Mesenchymal stem cell (in vitro differentiated cells and primary cell): ENCODE data around the gene ZNF296.

Experiments
- DNase-seq: peaks from one replicate; pipeline ENCODE4 v3.0.0-alpha.2; 2013
- H2AFZ ChIP-seq: one replicate; pipeline ENCODE4 v1.6.1; 2013; ENCODE audit warnings: low read depth, mild to moderate bottlenecking, control low read depth, inconsistent platforms, low read length, moderate library complexity
- H2AK5ac ChIP-seq: 2 replicates; pipeline ENCODE4 v1.6.1; 2013; ENCODE audit warnings: low read length, moderate library complexity, mild to moderate bottlenecking, inconsistent platforms; ENCODE audit not compliant: severe bottlenecking
- H2BK120ac ChIP-seq: one replicate; pipeline ENCODE4 v1.6.1; 2013; ENCODE audit warnings: low read depth, mild to moderate bottlenecking, inconsistent platforms, low read length, moderate library complexity
- H2BK12ac ChIP-seq, 2 experiments: one replicate each; pipeline ENCODE4 v1.6.1; 2013; ENCODE audit warnings: inconsistent platforms in 2 of 2, low read length in 2 of 2, mild to moderate bottlenecking in 2 of 2, moderate library complexity in 2 of 2, control low read depth in 1 of 2
- H2BK15ac ChIP-seq: one replicate; pipeline ENCODE4 v1.6.1; 2013; ENCODE audit warnings: mild to moderate bottlenecking, low read depth, inconsistent platforms; ENCODE audit not compliant: poor library complexity, severe bottlenecking
- H2BK5ac ChIP-seq: 2 replicates; pipeline ENCODE4 v1.6.1; 2013; ENCODE audit warnings: low read depth, mild to moderate bottlenecking, low read length, control low read depth, inconsistent platforms; ENCODE audit not compliant: poor library complexity, severe bottlenecking
- H3K14ac ChIP-seq, 2 experiments: one replicate each; pipeline ENCODE4 v1.6.1; 2013; ENCODE audit warnings: inconsistent platforms in 2 of 2, low read length in 2 of 2, control low read depth in 1 of 2, mild to moderate bottlenecking in 1 of 2, moderate library complexity in 1 of 2
- H3K18ac ChIP-seq, 2 experiments: one replicate each; pipeline ENCODE4 v1.6.1; 2013; ENCODE audit warnings: inconsistent platforms in 2 of 2, low read length in 2 of 2, control low read depth in 1 of 2, low read depth in 1 of 2, mild to moderate bottlenecking in 1 of 2
- H3K23ac ChIP-seq, 2 experiments: one replicate each; pipeline ENCODE4 v1.6.1; 2013; ENCODE audit warnings: inconsistent platforms in 2 of 2, low read length in 2 of 2, mild to moderate bottlenecking in 2 of 2, moderate library complexity in 2 of 2, control low read depth in 1 of 2
- H3K27ac ChIP-seq: 2 replicates; pipeline ENCODE4 v1.5.1; 2013; ENCODE audit warnings: mild to moderate bottlenecking, moderate library complexity, low read length, control low read depth, inconsistent platforms; ENCODE audit not compliant: poor library complexity, severe bottlenecking
- H3K27me3 ChIP-seq, 2 experiments: 2 replicates each; pipeline versions ENCODE4 v1.6.1 to v1.7.0; 2013; ENCODE audit warnings: low read length in 2 of 2, mild to moderate bottlenecking in 2 of 2, moderate library complexity in 2 of 2, control low read depth in 1 of 2, inconsistent platforms in 1 of 2; ENCODE audit not compliant: control insufficient read depth in 1 of 2, insufficient read depth in 1 of 2
- H3K36me3 ChIP-seq, 2 experiments: 2 replicates each; pipeline versions ENCODE4 v1.6.1 to v1.7.0; 2013; ENCODE audit warnings: low read length in 2 of 2, control low read depth in 1 of 2, inconsistent platforms in 1 of 2, low read depth in 1 of 2, mild to moderate bottlenecking in 1 of 2; ENCODE audit not compliant: insufficient read depth in 2 of 2, control insufficient read depth in 1 of 2
- H3K4ac ChIP-seq, 2 experiments: one replicate each; pipeline ENCODE4 v1.6.1; 2013; ENCODE audit warnings: inconsistent platforms in 2 of 2, low read length in 2 of 2, mild to moderate bottlenecking in 2 of 2, moderate library complexity in 2 of 2, control low read depth in 1 of 2, low read depth in 1 of 2
- H3K4me1 ChIP-seq: 2 replicates; pipeline ENCODE4 v1.6.1; 2013; ENCODE audit warnings: low read depth, low read length, control low read depth; ENCODE audit not compliant: control insufficient read depth, insufficient read depth
- H3K4me2 ChIP-seq: 2 replicates; pipeline ENCODE4 v1.6.1; 2013; ENCODE audit warnings: low read length, mild to moderate bottlenecking, inconsistent platforms; ENCODE audit not compliant: poor library complexity, severe bottlenecking
- H3K4me3 ChIP-seq, 2 experiments: 2 replicates each; pipeline versions ENCODE4 v1.5.1 to v1.7.0; 2013; ENCODE audit warnings: low read length in 2 of 2, mild to moderate bottlenecking in 2 of 2, control low read depth in 1 of 2, low read depth in 1 of 2; ENCODE audit not compliant: insufficient read depth in 1 of 2
- H3K79me1 ChIP-seq: replicated peaks from 2 replicates; pipeline ENCODE4 v1.6.1; 2013; ENCODE audit warnings: mild to moderate bottlenecking, control low read depth, low read length, inconsistent platforms; ENCODE audit not compliant: poor library complexity, severe bottlenecking
- H3K9ac ChIP-seq: 2 replicates; pipeline ENCODE4 v1.7.0; 2013; ENCODE audit warnings: mild to moderate bottlenecking, low read length, moderate library complexity
- H3K9me3 ChIP-seq: 2 replicates; pipeline ENCODE4 v1.7.0; 2013; ENCODE audit warnings: mild to moderate bottlenecking, low read length; ENCODE audit not compliant: control insufficient read depth
- H4K8ac ChIP-seq: one replicate; pipeline ENCODE4 v1.6.1; 2013; ENCODE audit warnings: inconsistent platforms, mild to moderate bottlenecking, low read length, moderate library complexity
- H4K91ac ChIP-seq: one replicate; pipeline ENCODE4 v1.6.1; 2013; ENCODE audit warnings: mild to moderate bottlenecking, low read length, inconsistent platforms
- WGBS: methylation state at CpG from one replicate; pipeline ENCODE4 v1.1.7; 2013; ENCODE audit warnings: mixed read lengths; 5-methylcytosine and 5-hydroxymethylcytosine counted together

ZNF296 gene

DNA sequence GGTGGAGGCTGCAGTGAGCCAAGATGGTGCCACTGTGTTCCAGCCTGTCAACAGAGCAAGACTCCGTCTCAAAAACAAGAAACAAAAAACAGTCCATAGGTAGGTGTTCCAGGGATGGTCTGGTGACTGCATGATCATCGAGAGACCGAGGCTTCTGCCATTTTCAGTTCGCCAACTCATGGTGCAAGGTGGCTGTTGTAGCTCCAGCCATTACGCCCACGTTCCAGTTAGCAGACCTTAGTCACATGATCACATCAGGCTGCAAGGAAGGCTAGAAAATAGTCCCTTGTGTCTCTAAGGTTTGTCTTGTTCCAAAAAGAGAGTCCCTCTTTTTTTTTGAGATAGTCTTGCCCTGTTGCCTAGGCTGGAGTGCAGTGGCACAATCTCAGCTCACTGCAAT, 40.5 kb downstream of the ZNF296 start:
- Histone ChIP-seq H3K4me2 (no peak overlapping the region), H3K9me3 (no peaks in the 10 kb centered on the region), H2BK12ac (no peak overlapping the region), H3K18ac (no peak overlapping the region), H3K27me3 (no peaks in the 10 kb centered on the region), H2BK15ac (no peak overlapping the region), H3K36me3 (peaks cover 45 to 51% of the 10 kb centered on the region in 2 experiments), H3K4me3 (no peak overlapping the region), H3K4me1 (peaks cover 16% of the 10 kb centered on the region), H4K8ac (no peak overlapping the region), H2AK5ac (no peak overlapping the region), H2BK5ac (no peak overlapping the region), H3K27ac (no peak overlapping the region), H2AFZ (no peak overlapping the region), H4K91ac (no peak overlapping the region), H2BK120ac (no peak overlapping the region), H3K14ac (no peak overlapping the region), H3K79me1 (no peaks in the 10 kb centered on the region), H3K9ac (no peak overlapping the region), H3K23ac (no peak overlapping the region), H3K4ac (no peak overlapping the region)
- 94% methylated on average over 6 of the region's 6 CpGs for WGBS
- no peak for DNase-seq

DNA sequence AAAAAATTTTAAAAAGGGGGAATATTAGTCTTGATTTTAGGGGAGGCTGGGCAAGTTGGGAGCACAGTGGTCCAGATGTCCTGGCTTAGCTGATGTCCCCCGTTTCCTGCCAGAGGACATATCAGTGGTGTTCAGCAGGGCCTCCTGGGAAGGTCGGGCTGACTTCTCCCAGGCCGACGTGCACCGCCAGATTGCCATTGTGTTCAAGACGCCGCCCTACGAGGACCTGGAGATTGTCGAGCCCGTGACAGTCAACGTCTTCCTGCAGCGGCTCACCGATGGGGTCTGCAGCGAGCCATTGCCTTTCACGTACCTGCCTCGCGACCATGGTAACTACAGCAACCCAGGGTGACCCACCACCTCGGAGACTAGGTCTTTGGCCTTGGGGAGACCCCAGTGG, 43.9 kb downstream of the ZNF296 start:
- no peak overlapping the region for H3K4me2 ChIP-seq
- no peak overlapping the region for H3K14ac ChIP-seq
- H3K4me3 ChIP-seq: no peak overlapping the region
- no peaks in the 10 kb centered on the region for H3K9me3 ChIP-seq
- H4K91ac ChIP-seq: no peak overlapping the region
- no peak for DNase-seq
- peaks cover 52 to 55% of the 10 kb centered on the region in 2 experiments for H3K36me3 ChIP-seq
- H3K27ac ChIP-seq: no peak overlapping the region
- H2BK120ac ChIP-seq: no peak overlapping the region
- no peak overlapping the region for H2BK15ac ChIP-seq
- no peak overlapping the region for H4K8ac ChIP-seq
- H3K27me3 ChIP-seq: no peaks in the 10 kb centered on the region
- H3K18ac ChIP-seq: no peak overlapping the region
- H2BK5ac ChIP-seq: no peak overlapping the region
- no peak overlapping the region for H2AFZ ChIP-seq
- H2BK12ac ChIP-seq: no peak overlapping the region
- H3K4ac ChIP-seq: no peak overlapping the region
- H3K23ac ChIP-seq: no peak overlapping the region
- no peak overlapping the region for H3K9ac ChIP-seq
- 91% methylated on average over 18 of the region's 18 CpGs for WGBS
- H2AK5ac ChIP-seq: no peak overlapping the region
- peaks cover 2% of the 10 kb centered on the region for H3K4me1 ChIP-seq
- H3K79me1 ChIP-seq: no peaks in the 10 kb centered on the region

DNA sequence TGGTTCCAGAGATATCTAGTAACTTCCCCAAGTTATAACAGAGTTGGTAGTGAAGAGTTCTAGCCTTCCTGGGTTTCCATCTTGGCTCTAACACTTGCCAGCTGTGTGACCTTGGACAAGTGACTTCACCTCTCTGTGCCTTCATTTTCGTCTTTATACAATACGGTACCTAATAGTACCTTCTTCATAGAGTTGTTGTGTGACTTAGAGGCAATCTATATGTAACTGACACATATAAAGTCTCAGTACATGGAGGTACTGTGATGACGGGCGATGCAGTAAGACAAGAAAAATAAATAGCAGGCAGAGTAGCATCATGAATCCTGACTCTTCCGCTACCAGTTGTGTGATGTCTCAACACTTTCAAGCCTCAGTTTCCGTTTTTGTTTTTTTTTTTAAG, 45.5 kb downstream of the ZNF296 start:
- Histone ChIP-seq H2AFZ (no peak overlapping the region), H3K79me1 (no peaks in the 10 kb centered on the region), H3K4me3 (no peak overlapping the region), H2AK5ac (no peak overlapping the region), H3K9ac (no peak overlapping the region), H3K9me3 (no peaks in the 10 kb centered on the region), H3K14ac (no peak overlapping the region), H2BK5ac (no peak overlapping the region), H3K27ac (no peak overlapping the region), H4K8ac (no peak overlapping the region), H2BK120ac (no peak overlapping the region), H3K27me3 (no peaks in the 10 kb centered on the region), H3K23ac (no peak overlapping the region), H3K4ac (no peak overlapping the region), H3K4me2 (no peak overlapping the region), H2BK12ac (no peak overlapping the region), H2BK15ac (no peak overlapping the region), H3K18ac (no peak overlapping the region), H3K36me3 (peaks cover 45 to 55% of the 10 kb centered on the region in 2 experiments), H4K91ac (no peak overlapping the region), H3K4me1 (peaks cover 2% of the 10 kb centered on the region)
- no peak for DNase-seq
- 96% methylated on average over 4 of the region's 6 CpGs for WGBS

DNA sequence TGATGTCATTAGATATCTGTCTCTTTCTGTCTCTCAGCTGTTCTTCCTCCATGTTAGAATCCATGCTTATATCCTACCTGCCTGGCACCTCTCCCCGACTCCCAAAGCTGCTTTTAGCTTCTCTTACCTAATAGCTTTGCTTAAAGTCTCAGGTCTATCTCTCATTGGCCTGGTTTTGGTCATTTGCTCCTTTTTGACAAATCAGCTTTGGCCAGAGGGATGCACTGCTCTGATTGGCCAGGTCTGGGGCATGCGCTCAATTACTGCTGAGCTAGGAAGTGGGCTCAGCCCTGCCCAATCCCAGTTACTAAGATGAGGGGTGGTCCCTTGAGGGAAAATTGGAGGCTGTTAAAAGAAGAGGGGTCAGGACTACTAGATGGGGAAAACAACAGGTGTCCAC, 48.9 kb downstream of the ZNF296 start:
- no peak overlapping the region for H3K27ac ChIP-seq
- WGBS: 97% methylated on average over 2 of the region's 2 CpGs
- no peak overlapping the region for H3K4me3 ChIP-seq
- H3K4me1 ChIP-seq: no peaks in the 10 kb centered on the region
- no peak overlapping the region for H3K18ac ChIP-seq
- no peak overlapping the region for H2BK5ac ChIP-seq
- no peak overlapping the region for H3K9ac ChIP-seq
- H2BK12ac ChIP-seq: no peak overlapping the region
- no peak overlapping the region for H2AFZ ChIP-seq
- no peak for DNase-seq
- peaks cover 32 to 41% of the 10 kb centered on the region in 2 experiments for H3K36me3 ChIP-seq
- H2BK15ac ChIP-seq: no peak overlapping the region
- H3K27me3 ChIP-seq: no peaks in the 10 kb centered on the region
- no peak overlapping the region for H3K4ac ChIP-seq
- no peaks in the 10 kb centered on the region for H3K9me3 ChIP-seq
- H4K91ac ChIP-seq: no peak overlapping the region
- H4K8ac ChIP-seq: no peak overlapping the region
- H3K4me2 ChIP-seq: no peak overlapping the region
- no peaks in the 10 kb centered on the region for H3K79me1 ChIP-seq
- H2BK120ac ChIP-seq: no peak overlapping the region
- no peak overlapping the region for H3K23ac ChIP-seq
- H3K14ac ChIP-seq: no peak overlapping the region
- no peak overlapping the region for H2AK5ac ChIP-seq
